Lower lobe of right lung (tissue), 2 donors: Measurements from ENCODE around the gene ARSD. TPM values are rescaled to one million over a fixed set of nuclear protein-coding genes. Genes with fewer than 3 reads are reported as not detected.
"Not testable (repeated sequence)": the region's sequence is repeated elsewhere in the genome, so short reads cannot be mapped to it uniquely, and the experiment has no call there.

ENCODE experiments used
- ATAC-seq, 2 donors: fragments of 200-7000 bp; cut with Tn5 transposase; one replicate each; pipeline ENCODE4 v1.9.1; 2020 to 2022; ENCODE audit warnings: mild to moderate bottlenecking in 2 of 2, moderate library complexity in 2 of 2
- DNase-seq: peaks from one replicate; pipeline ENCODE4 v3.0.0-alpha.2; 2020
- H3K27ac ChIP-seq: fragments of 200-600 bp; one replicate; pipeline ENCODE4 v1.8.0; 2022
- H3K27me3 ChIP-seq: fragments of 200-600 bp; one replicate; pipeline ENCODE4 v1.8.0; 2022; ENCODE audit warnings: low read depth
- H3K36me3 ChIP-seq: fragments of 200-600 bp; one replicate; pipeline ENCODE4 v1.8.0; 2022; ENCODE audit warnings: mild to moderate bottlenecking
- H3K4me1 ChIP-seq: fragments of 200-600 bp; one replicate; pipeline ENCODE4 v1.8.0; 2022
- H3K4me3 ChIP-seq: fragments of 200-600 bp; one replicate; pipeline ENCODE4 v1.8.0; 2022; ENCODE audit warnings: mild to moderate bottlenecking
- H3K9me3 ChIP-seq: fragments of 200-600 bp; one replicate; pipeline ENCODE4 v1.8.0; 2022
- CTCF ChIP-seq: fragments of 200-600 bp; IDR thresholded peaks from one replicate; pipeline ENCODE4 v1.8.0; 2022; ENCODE audit warnings: antibody characterized with exemption, mild to moderate bottlenecking
- intact Hi-C: fragments of 100-400 bp; cut with DNase I; formaldehyde crosslinking; loops from one replicate; pipeline ENCODE4 v1.11.0; 2022
- total RNA-seq: library from RNA; stranded (reverse); fragmentation: NEBNext Ultra II Directional; extraction: Animal tissue kit (Norgen Biotek cat#: 25700); gene quantifications from one replicate; pipeline ENCODE4 v1.2.1, GENCODE V29; 2021
- donor health status: DM: no; HTN: yes; CAD: no; lungs with severe emphysema.

The ARSD gene
- total RNA-seq, 1 donor from 2014 or later, result 30.7 TPM

- TF ChIP-seq CTCF, result no peak
- H3K27me3 ChIP-seq, result no peaks in the 10 kb centered on the region
- no peaks in the 10 kb centered on the region for H3K4me1 ChIP-seq
- H3K9me3 ChIP-seq, result no peaks in the 10 kb centered on the region
- intact Hi-C loops, result no loop called here
- H3K27ac ChIP-seq, result no peak overlapping the region
- peak in 1 of 2 donors; percentile 47 for ATAC-seq
- no peaks in the 10 kb centered on the region for H3K36me3 ChIP-seq
- DNase-seq, result no peak
- no peak overlapping the region for H3K4me3 ChIP-seq
These were observed 39.1 kb upstream of the ARSD start for GRCh38 chrX:2967998-2968909.

DNA sequence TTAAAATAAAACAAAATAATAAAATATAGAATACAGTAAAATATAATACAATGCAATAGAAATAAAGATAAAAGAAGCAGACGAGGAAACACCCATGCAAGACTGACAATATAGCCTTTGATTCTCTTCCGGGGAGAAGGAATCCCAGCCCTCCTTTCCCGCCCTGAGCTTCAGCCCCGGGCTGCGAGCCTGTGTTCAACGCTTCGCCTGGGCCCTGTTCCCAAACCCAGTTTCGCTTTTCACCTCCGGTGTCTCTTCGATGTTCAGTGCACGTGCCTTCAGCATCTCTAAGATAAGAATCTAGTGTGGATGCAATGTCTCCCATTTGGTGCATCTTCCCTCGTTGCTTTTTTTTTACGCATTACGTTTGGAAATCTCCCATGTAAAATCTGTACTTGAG lies 38.4 kb upstream of the ARSD start:
- Histone ChIP-seq H3K27ac (no peak overlapping the region), H3K4me1 (no peaks in the 10 kb centered on the region), H3K4me3 (no peak overlapping the region), H3K27me3 (no peaks in the 10 kb centered on the region), H3K9me3 (no peaks in the 10 kb centered on the region), H3K36me3 (no peaks in the 10 kb centered on the region)
- ATAC-seq (no peak), DNase-seq (no peak)
- intact Hi-C loops, result no loop called here
- TF ChIP-seq CTCF, result no peak

GRCh38 chrX:2967012-2967411 lies 37.9 kb upstream of the ARSD start:
- peak in 1 of 2 donors; percentile 58 for ATAC-seq

DNA sequence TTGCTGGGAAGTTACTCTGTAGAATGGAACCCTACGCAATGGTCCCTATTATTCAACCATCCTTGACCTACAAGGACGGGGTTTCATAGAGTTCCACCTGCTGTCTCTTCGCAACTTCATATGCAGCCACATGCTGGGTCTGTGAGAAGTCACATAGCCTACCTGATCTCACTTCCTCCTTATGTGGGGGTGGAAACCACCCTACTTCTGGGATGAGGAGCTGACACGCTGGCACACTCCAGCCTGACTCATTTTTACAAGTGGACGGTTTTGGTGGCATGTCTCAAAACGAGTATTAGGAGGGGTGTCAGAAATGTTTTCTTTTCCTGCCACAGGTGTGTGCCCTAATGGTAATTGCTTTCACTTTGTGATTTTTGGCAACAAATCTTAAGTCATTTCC lies 36.8 kb upstream of the ARSD start:
- TF ChIP-seq CTCF, result no peak
- Histone ChIP-seq H3K27ac (no peak overlapping the region), H3K36me3 (no peaks in the 10 kb centered on the region), H3K4me1 (no peaks in the 10 kb centered on the region), H3K27me3 (no peaks in the 10 kb centered on the region), H3K4me3 (no peak overlapping the region), H3K9me3 (no peaks in the 10 kb centered on the region)
- peak in 1 of 2 donors; percentile 59 for ATAC-seq
- intact Hi-C loops, result no loop called here
- no peak for DNase-seq

More at GRCh38 chrX:2967012-2967411, 37.9 kb upstream of the ARSD start:
- no peaks in the 10 kb centered on the region for H3K36me3 ChIP-seq
- DNase-seq, result no peak
- no peaks in the 10 kb centered on the region for H3K9me3 ChIP-seq
- no peak overlapping the region for H3K4me3 ChIP-seq
- H3K4me1 ChIP-seq, result no peaks in the 10 kb centered on the region
- TF ChIP-seq CTCF, result no peak
- intact Hi-C loops, result no loop called here
- H3K27me3 ChIP-seq, result no peaks in the 10 kb centered on the region
- no peak overlapping the region for H3K27ac ChIP-seq

- ATAC-seq, result peak in 1 of 2 donors; percentile 86
- intact Hi-C loops, H3K36me3 ChIP-seq, H3K4me1 ChIP-seq, H3K4me3 ChIP-seq, H3K27me3 ChIP-seq, DNase-seq, H3K27ac ChIP-seq, H3K9me3 ChIP-seq: not testable (repeated sequence)
These were observed 35.1 kb upstream of the ARSD start for GRCh38 chrX:2963992-2964794.

GRCh38 chrX:2963449-2963848 lies 34.3 kb upstream of the ARSD start:
- H3K36me3 ChIP-seq, H3K27me3 ChIP-seq, H3K4me3 ChIP-seq, DNase-seq, ATAC-seq, intact Hi-C loops, H3K4me1 ChIP-seq, H3K27ac ChIP-seq, H3K9me3 ChIP-seq: not testable (repeated sequence)
